Eye (tissue), 1 donor: ENCODE measurements around the gene METTL25B.
"Not testable (repeated sequence)": the region's sequence is repeated elsewhere in the genome, so short reads cannot be mapped to it uniquely, and the experiment has no call there.

ENCODE experiments used
- DNase-seq: peaks from one replicate; pipeline ENCODE4 v3.0.0-alpha.2; 2015

Gene METTL25B

DNA sequence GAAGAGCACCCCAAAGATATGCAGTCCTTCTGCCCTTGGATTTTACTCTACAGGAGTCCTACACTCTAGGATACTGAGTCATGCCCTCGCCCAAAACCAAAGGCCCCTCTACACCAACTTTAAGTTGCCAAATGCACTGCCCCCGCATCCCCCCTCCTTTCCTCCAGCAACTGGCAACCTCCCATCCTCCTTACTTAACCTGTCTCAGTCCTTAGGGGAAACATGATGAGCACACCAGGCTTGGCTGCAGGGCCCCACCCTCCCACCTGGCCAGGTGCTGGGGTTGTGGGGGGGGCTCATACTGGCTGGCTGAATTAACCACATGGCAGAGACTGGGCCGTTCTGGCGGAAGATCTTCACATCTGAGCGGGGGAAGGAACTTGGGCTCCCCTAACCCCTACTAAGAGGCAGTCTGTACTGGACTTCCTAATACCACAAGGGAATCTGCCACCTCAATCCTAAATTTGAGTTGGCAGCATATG lies 22.0 kb downstream of the METTL25B start:
- DNase-seq, result peak; percentile 13

DNA sequence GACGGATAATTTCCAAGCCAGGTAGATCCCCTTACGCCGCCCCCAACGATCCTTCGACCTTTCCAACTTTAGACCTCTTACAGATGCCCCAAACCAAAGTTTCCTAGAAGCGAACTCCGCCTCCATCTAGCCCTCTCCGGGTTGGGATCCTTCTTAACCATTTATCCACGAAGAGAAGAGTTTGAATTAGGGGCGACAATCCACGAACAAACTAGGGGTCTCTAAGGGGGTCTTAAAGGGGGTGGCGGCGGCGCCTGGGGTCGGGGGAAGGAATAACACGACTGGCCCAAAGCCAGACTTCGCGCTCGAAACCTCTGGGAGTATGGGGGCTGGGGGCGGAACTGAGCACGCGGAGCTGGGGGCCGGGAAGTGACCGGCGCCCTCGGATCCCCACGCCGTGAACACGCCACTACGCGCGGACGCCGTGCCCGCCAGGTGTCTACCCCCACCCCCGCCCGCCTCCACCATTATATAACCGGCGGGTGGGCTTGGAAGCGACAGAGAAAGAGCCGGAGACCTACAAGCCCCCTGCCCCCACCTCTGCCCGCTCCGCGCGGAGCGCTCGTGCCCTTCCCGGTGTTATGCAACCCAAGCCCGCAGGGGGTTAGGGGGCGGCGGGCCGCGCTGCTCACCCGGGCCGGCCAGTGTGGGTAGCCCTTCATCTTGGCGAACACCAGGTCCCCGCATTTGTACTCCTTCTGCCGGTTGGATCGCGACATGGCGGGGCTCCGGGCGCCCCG lies 22.6 kb downstream of the METTL25B start:
- peak; percentile 74 for DNase-seq

DNA sequence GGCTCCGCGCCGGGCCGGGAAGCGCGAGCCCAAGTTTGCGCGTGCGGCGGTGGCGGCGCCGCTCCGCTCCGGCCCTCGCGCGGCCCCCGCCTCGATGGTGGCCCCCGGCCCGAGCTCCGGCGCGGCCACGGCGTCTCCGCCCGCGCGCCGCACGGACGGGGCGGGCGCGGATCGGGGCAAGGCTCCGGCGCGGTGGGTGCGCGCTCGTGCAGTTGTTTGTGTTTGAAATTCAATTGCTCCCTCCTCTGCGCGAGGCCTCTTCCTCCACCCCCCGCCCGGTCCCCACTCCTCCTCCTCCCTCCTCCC lies 23.1 kb downstream of the METTL25B start, which contains the start of gene HDGF:
HDGF (minus strand) TSS at position 225 of the 306 bp plus-strand sequence. CDS start 246 bp downstream, outside the sequence.
- DNase-seq, result no peak

DNA sequence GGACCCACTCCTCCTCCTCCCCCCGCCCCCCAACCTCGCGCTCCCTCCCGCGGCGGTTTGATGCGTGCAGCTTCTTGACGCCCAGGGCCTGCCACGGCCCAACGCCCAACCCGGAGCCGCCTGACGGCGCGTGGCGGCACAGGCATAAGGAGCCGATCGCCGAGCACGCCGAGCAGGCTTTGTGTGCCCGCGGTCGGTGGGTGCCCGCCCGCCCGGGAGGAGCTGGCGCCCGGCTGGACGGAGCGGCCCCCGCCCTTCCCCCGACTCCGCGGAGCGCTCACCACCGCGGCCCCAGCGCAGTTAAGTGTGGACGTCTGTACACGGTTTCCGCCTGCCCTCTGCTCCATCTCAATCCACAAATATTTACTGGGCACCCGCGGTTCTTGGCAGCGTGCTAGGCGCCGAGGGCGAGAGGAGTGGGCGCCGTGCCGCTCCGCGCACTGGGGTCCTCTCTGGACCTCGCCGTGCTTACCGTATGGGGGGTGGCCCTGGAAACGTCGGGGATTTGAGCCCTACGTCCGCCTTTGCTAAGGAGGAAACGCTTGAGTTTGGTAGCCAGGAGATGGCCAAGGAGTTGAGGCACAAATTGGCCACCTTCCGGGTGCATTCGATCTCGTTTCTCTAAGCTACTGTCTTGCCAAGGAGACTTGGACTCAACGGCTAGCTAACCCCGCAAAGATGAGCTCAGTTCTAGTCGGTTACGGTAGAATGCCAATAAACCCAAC lies 23.6 kb downstream of the METTL25B start:
- peak; percentile 98 for DNase-seq

DNA sequence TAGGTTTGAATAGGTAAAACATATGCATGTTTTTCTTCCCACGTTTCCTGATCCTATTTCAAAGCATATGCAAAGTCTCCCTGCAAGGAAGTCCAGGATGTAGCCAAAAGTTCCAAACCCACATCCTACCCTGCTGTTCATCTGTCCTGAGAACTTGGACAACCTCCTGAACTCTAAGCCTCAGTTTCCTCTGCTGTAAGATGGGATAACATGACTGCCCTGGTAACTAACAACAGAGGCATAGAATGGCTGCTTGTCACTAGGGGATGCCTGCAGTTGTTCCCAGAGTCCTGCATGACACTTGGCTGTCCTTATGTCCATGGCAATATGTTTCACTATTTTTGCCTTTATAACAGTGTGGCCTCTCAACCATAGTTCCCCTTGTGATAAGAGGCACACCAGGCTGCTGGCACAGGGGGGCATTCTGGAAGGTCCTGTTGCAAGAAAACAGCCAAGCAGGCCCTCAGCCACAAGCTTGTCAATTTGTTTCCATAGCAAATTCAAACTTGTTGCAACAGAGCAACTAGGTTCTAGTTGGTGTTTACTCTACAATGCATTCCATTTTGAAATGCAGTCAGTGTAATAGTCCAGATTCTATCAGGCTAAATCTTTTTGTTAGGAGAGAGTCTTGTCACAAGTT lies 24.7 kb downstream of the METTL25B start:
- DNase-seq, result peak; percentile 8

DNA sequence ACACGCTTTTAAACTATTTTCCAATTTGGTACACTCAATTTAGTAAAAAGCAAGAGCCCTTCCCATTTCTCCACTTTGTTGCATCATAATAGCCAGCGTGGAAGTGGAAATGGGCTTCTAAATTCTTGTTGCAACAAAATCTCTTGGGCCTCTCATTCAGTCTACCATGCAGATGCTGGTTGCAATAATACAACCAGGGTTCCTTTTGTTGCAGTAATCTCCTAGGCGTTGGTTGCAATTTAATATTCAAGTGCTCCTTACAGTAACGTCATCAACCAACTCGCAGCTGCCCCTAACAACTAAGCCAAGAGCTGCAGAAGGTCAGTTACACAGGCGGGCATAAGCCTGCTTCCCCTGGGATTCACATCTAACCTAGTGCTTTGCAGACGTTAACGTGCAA lies 25.9 kb downstream of the METTL25B start:
- DNase-seq, result peak; percentile 15

DNA sequence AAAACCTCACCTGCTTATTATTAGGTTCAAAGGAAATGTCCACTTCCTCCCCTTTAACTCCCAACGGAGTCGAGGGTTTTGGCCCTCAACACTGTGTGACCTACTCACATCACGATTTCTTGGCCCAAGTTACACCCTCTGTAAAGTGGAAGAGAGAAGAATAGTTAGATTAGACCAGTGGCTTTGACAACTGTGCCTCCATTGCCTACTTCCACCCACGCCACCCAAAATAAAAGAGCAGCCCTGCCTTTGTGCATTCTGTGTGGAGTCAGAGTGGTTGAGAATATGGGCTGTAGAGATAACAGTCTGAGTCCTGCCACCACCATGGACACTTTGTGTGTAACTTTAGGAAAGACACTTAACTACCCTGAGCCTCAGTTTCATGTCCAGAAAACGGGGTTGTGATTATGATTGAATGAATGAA lies 27.3 kb downstream of the METTL25B start:
- no peak for DNase-seq

DNA sequence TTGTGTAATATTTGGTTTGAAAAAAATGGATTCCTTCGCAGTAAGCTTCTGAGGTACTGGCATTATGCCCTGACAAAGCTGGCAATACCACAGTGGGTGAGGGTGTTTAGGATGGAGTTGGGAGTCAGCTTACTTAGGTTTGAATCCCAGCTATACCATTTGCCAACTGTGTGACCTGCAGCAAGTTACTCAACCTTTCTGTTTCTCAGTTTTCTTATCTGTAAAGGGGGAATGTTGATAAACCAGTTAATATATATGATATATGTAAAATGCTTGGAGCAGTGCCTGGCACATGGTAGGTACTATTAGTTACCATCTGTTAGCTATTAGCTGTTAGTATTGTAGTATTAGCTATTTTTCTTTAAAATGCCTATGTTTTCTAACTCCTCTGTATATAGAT lies 28.1 kb downstream of the METTL25B start:
- DNase-seq, result no peak

DNA sequence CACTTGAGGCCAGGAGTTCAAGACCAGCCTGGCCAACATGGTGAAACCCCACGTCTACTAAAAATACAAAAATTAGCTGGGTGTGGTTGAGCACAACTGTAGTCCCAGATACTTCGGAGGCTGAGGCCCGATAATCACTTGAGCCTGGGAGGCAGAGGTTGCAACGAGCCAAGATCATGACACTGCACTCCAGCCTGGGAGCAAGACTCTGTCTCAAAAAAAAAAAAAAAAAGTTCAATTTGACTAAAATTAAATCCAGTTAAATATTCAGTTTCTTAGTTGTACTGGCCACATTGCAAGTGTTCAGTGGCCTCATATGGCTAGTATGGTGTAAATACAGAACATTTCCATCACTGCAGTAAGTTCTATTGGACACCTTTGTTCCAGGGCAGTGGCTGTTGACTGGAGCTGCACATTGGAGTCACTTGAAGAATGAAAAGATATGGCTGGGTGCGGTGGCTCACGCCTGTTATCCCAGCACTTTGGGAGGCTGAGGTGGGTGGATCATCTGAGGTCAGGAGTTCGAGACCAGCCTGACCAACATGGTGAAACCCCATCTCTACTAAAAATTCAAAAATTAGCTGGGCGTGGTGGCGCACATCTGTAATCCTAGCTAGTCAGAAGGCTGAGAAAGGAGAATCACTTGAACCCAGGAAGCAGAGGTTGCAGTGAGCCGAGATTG lies 29.4 kb downstream of the METTL25B start:
- DNase-seq, result not testable (repeated sequence)

DNA sequence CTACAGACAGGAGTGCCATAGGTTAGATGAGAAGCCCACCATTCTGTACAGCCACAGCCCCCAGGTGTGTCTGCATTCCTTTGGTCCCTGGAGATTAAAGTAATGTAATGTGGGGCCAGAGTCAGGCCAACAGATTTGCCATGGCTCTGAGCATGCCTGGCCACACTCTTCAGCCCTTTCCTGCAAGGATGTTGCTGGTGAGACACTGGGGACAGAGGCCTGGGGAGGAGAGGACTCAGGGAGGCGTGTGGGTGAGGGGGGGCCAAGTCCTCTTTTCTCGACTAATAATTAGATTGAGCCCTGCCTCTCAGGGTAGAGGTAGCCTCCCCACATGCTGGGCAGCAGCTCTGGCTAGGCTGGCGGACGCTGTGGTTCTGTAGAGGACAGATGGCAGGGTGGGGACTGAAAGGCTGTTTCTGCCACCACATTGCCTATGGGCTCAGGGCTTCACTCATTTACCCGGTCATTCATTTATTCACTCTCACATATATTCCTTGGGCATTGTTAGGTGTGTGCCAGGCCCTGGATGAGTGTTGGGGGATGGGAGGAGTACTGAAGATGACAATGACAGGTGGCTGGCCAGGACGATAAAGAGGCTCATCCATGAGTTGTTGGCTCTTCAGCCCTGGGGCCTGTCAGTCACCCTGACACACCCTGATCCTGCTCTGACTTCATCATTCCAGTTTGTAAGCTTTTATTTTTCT lies 32.0 kb downstream of the METTL25B start:
- peak; percentile 56 for DNase-seq

DNA sequence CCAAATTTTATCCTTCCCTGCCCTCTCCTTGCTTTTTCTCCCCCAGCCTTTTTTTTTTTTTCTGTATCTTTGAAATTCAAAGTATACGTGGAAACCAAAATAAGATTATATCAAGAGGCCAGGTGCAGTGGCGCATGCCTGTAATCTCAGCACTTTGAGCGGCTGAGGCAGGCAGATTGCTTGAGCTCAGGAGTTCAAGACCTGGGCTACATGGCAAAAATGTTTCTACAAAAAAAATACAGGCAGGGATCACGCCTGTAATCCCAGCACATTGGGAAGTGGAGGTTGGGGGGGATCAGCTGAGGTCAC lies 32.5 kb downstream of the METTL25B start:
- no peak for DNase-seq

DNA sequence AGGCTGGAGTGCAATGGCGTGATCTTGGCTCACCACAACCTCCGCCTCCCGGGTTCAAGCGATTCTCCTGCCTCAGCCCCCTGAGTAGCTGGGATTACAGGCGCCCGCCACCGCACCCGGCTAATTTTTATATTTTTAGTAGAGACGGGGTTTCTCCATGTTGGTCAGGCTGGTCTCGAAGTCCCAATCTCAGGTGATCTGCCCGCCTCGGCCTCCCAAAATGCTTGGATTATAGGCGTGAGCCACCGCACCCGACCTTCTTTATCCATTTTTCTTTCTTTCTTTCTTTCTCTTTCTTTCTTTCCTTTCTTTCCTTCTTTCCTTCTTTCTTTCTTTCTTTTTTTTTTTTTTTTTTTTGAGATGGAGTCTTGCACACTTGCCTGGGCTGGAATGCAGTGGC lies 36.9 kb downstream of the METTL25B start:
- DNase-seq, result not testable (repeated sequence)

DNA sequence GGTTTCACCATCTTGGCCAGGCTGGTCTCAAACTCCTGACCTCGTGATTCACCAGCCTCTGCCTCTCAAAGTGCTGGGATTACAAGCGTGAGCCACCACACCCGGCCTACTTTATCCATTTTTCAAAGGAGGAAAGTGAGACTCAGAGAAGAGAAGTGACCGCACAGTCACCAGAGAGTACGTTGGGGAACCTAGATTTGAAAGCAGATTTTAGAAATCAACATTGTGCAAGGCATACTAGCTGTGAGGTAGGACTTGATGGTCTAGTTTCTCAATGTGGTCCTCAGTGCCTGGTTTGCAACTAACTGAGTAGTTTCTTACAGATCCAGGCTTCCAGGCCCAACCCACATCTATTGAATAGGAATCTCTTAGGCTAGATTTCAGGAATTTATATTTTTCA lies 37.4 kb downstream of the METTL25B start:
- DNase-seq, result no peak

DNA sequence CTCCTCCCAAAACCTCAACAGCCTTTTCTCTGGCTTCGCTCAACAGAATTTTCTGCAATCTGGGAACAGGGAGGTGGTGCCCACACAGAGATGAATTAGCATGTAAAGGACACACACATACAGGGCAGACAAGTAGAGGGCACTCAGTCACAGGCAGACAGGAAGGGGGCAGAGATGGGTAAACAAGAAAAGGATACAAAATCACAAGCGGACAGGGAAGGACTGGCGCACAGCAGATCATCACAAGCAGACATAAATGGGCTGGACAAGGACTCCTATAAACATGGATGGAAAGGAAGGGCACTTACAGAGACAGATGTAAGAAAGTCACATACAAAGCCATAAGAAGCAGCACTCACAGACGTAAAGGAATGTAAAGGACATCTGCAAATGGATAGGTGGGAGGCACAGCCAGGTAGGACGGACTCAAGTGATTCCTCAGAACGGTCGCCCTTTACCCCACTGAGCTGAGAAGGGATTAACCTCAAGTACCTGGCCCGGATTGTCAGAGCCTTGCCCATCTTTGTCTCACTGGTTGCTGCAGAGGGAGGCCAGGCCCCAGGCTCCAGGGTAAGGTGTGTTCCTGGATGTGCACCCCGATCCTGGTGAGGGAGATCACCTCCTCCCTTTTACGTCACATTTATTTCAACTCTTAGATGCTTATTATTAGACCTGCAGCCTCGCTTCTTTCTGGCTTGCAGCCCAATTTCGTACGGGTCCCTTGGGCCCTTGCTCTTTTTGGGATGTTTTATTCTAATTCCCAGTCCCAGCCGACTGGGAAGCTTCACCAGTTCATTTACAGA lies 38.2 kb downstream of the METTL25B start:
- no peak for DNase-seq

DNA sequence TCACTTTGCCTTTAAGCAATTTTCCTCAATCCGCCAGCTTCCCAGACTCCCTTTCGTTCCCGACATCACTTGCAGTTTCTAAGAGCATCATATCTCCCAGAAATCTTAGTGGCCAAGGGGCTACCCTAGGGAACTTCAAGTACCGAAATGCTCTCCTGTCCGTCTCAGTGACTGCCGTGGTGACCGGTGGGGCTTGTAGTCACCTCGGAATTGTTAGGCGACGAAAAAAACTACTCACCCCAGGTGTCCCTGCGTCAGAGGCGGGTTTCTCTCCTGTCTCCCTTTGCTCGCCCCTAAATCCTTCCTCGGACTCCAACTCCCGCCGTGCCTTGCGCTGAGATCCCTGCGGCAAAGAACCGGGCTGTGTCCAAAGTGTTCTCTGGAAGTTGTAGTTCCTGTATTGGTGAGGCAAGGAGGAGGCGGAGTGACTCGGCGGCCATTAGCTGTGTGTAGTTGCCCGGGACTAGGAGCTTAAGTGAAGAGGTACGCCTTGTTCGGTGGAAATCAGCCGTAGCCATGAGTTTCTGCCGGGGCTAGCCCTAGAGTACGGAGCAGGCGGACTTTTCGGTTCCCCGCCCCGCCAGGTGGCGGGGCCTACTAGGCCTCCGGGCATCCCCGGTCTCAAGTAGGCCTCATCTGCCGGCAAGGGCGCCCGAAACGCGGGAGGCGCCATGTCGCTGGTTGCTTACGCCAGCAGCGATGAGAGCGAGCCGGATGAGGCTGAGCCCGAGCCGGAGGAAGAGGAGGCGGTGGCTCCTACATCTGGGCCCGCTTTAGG lies 39.0 kb downstream of the METTL25B start, which contains the start of gene PRCC:
PRCC (plus strand) TSS at position 435 of the 778 bp plus-strand sequence; CDS start at position 672, 237 bp downstream.
- peak; percentile 100 for DNase-seq

DNA sequence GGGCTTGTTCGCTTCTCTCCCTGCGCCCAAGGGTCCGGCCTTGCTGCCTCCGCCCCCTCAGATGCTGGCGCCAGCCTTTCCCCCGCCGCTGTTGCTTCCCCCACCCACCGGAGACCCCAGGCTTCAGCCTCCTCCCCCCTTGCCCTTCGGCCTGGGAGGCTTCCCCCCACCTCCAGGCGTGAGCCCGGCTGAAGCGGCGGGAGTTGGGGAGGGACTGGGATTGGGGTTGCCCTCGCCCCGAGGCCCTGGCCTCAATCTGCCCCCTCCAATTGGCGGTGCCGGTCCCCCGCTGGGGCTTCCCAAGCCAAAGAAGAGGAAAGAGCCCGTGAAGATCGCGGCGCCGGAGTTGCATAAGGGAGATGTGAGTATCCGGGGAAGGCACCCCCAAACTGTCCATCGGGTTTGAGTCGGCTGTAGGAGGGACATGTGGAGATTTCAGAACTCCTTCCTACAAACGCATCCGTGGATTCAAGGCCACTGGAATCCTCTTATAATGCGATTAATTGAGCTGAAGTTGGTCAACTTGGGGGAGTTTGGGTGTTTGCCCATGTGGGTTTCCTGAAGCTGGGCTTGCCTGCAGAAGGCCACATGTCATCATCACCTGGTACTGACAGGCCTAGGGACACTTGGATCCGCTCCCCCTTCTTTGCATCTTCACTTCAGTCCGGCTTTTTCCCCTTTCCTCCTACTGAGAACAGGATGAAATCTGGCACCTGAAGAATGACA lies 39.8 kb downstream of the METTL25B start:
- no peak for DNase-seq

DNA sequence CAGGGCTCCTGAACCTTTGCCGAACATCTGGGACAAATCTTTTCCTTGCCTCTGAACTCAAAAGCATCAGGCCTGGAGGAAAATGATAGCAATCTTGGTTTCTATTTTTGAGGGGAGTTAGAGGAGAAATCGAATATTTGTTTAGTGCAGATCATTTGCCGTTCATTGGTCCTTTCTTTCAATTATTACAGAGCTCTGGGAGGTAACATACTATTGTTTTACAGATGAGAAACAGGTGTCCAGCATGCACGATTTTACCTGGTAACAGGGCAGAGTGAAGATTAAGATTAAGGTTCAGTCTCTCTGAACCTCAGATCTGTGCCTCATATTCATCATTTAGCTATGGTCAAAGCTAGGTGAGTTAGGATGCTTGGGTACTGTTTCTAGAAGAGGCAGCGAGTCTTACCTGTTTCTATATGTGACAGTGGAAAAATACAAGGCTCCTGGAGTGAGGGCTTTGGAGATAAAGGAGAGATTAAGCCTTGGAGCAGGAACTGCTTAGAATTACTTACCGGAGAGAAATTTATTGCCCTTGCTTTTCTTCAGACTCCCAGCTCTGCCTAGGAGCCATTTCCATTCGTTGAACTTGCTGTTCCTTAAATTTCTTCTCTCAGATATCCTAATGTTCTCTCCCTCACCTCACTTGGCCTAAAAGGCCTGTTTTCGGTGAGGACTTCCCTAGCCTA lies 40.5 kb downstream of the METTL25B start:
- no peak for DNase-seq

DNA sequence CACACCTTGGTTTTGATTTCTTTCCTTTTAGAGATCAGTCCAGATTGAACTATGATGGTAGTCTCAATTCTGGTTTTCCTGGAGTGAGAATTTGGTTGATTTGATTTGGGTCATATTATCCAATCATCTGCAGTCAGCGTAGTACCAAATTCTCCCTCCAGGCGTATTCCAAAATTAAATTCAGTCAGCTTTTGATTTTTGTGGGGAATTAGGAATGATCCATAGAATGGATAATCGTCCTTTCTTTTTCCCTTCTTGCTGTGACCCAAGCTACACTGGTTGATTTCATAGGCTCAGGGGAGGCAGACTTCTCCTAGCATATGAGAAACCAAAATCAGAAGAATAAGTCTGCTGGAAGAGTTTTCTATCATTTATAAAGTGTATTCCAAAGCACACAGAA lies 44.0 kb downstream of the METTL25B start:
- no peak for DNase-seq

DNA sequence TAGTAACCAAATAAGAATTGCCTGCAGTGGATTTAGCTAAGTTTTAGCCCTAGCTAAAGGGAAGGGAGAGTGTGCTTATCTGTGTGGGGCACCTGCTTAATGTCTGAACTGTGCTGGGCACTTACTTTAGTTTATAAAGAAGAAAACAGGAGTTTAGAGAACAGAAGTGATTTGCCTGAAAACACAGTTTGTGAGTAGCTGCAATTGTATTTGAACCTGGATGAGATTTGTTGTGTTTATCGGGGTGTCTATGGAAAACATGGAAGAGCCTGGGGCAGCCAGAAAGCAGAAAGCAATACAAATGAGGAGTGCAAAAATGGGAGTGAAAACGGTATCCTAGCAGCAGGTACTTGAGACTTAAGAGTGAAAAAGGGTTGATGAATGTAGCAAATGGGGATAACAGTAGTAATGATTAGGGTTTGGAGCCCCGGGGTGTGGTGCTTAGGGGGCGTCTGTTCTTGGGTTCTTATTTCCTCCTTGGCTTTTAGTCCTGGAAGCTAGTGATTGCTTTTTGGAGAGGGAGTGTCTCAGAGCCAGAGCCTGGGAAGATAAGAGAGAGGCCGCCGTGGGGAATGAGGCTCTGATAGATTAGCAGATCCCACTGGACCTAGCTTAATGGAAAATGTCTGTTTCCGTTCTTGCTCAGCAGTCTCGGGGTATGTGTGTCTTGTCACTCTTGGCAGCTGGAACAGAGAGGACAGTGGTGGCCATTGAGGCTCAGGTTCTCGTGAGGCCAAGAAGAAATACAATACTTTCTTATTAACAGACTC lies 44.6 kb downstream of the METTL25B start:
- DNase-seq, result peak; percentile 59
